RCC 7860 (cell line): ENCODE results near the gene CDK19.

Source experiments
- DNase-seq: peaks from one replicate; pipeline ENCODE4 v3.0.0-alpha.2; 2015; ENCODE audit warnings: low spot score
- FAIRE-seq: peaks from 2 replicates; lab custom pipeline; 2012; peaks lifted over from hg19 to GRCh38; lab: Jason Lieb, UNC

Gene CDK19

DNA sequence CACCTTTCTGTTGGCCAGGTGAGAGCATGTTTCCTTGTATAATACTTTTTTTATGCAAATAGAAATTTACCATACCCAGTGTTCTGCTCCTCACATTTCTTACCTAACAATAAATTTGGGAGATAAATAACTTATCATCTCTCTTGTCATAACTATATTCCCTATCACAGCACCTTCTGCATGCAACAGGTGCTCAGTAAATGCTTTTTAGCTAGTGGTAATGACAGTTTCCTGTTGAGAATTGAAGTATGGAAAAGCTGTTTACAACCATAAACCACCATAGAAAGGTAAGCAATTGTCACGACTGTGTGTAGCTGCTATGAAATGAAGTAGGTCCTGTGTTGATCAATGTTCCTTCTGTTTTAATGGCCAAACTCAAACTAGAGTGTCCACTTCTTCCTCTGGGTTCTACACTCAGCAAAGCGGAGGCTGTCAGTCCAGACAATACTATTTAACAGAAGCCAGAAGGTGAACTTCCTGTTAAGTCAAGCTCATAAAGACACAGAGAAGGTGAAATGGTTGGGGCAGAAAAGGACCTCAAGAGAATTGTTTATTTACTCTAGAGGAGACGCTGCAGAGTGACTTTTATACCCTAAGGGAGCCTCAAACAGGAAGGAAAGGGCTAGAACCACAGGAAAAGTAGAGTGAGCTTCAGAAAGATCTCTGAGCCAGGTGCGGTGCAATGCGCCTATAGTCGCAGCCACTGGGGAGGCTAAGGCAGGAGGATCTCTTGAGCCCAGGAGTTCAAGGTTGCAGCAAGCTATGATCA is 254.8 kb downstream of the CDK19 start:
- DNase-seq (no peak), FAIRE-seq (no peak)
